GM19372 (cell line): Measurements from ENCODE around the gene S100Z.
"Not testable (repeated sequence)": the region's sequence is repeated elsewhere in the genome, so short reads cannot be mapped to it uniquely, and the experiment has no call there.

Source experiments
- ATAC-seq: cut with Tn5 transposase; IDR thresholded peaks from one replicate; pipeline ENCODE4 v1.9.1; 2021; ENCODE audit warnings: mild to moderate bottlenecking, low read depth, moderate library complexity; ENCODE audit not compliant: unreplicated experiment

Gene S100Z

GRCh38 chr5:76945238-76945637, 95.4 kb downstream of the S100Z start:
- ATAC-seq, result not testable (repeated sequence)

- ATAC-seq, result no peak
Observed at GRCh38 chr5:76946090-76946489, 96.3 kb downstream of the S100Z start.

- ATAC-seq, result no peak
Observed at GRCh38 chr5:76947082-76947503, 97.3 kb downstream of the S100Z start.

- no peak for ATAC-seq
Observed at GRCh38 chr5:76952795-76953536, 103.2 kb downstream of the S100Z start, which contains the start of gene CRHBP. Gene CRHBP (plus strand): TSS chr5:76953045. CDS start chr5:76953135, 90 bp downstream.

GRCh38 chr5:76953551-76954382, 104.0 kb downstream of the S100Z start:
- ATAC-seq, result no peak

- no peak for ATAC-seq
Observed at GRCh38 chr5:76954383-76954763, 104.6 kb downstream of the S100Z start.

- ATAC-seq, result no peak
Observed at GRCh38 chr5:76956033-76956432, 106.2 kb downstream of the S100Z start.

GRCh38 chr5:76958991-76959767, 109.4 kb downstream of the S100Z start:
- ATAC-seq, result no peak

GRCh38 chr5:76960004-76960625, 110.3 kb downstream of the S100Z start:
- ATAC-seq, result no peak

GRCh38 chr5:76964060-76964459, 114.2 kb downstream of the S100Z start:
- no peak for ATAC-seq
